NCI-H446 (cell line): Measurements from ENCODE around the gene DMRTA1.
"Not testable (repeated sequence)": the region's sequence is repeated elsewhere in the genome, so short reads cannot be mapped to it uniquely, and the experiment has no call there.

Source experiments
- DNase-seq, 2 experiments: peaks; one replicate each; lab custom pipeline; 2025; lab: John Stamatoyannopoulos, UW

The DMRTA1 gene

DNA sequence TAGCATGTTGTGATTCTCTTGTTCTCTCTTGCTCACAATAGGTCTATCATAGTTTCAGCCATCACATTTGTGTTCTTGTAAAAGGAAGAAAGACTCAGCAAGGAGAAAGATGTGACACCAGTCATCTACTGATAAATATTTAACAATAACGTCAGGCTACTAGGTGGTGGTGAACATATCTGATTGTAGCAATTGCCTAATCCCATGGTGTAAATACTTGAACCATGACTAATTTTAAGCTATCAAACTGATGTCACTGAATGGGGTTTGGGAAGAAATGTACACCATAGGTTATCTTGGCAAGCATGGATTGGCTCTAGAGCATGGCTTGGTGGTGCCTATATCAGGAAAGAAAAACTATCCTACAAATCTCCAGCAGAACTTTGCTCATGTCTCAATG lies 16.6 kb downstream of the DMRTA1 start:
- DNase-seq: no peak

DNA sequence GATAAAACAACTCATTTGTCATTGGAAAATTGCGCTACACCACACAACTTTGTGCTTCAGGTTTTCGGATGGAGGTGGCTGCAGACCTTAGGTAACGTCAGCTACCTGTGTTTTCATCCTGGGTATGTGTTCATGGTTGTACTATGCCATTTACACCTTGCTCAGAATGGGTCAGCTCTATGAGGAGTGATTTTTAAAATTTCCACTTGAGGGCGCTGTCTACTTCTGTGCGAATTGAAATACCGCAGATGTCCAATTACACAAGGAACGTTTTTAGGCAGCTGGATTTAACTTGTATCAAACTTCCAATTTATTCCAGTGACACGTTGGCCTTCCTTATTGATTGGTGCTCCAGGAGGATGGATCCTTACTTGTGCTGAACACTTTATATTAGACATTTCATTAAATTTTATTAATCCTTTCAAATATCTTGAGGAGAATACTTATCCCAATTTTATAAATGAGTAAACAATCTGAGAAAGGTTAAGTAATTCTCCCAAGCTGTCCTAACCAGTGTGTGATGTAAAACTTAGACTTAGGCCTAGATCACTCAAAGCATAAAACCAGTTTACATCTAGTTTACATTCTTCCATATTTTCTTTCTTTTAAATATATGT lies 23.4 kb downstream of the DMRTA1 start:
- peak; percentile 42 to 83 for DNase-seq

DNA sequence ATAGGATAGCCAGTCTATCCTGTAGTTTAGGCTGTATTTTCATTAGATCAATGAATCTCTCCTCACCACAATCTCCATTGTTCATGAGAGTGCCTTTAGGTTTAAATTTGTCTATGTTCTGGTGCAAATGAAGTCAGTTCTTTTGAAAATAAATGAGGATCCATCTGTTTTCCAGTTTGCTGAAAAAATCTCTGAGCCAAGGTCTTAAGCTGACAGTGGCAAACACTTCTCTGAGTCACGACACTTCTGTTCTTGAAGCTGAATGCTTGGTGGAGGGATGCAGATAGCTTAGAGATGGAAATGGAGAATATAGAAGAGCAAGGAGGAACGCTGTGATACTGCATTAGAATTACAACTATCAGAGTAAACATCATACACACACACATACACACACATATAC lies 34.9 kb downstream of the DMRTA1 start:
- DNase-seq: no peak

DNA sequence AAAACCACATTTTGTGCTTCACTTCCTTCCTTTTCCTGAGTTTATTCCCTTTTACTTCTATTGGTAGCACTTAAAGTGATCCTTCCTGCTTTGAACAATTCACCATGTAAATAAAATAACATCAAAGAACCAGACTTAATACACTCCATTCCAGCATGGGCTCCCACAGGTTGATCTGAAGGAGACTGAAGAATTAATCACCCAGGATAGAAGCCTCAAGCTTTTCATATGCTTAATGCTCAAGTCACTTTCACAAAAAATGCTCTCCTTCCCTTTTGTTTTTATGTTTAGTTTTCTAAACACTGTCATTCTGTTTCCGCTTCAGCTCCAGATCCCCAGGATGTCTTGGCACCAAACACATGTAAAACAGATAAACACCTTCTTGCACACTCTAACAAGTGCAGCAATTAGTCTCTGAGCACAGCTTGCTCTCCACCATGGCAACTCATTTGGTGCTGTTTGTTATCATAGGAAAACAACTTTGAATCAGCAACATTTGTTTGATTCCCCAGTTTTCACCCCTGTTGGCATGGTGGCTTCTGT lies 37.0 kb downstream of the DMRTA1 start:
- DNase-seq: no peak

DNA sequence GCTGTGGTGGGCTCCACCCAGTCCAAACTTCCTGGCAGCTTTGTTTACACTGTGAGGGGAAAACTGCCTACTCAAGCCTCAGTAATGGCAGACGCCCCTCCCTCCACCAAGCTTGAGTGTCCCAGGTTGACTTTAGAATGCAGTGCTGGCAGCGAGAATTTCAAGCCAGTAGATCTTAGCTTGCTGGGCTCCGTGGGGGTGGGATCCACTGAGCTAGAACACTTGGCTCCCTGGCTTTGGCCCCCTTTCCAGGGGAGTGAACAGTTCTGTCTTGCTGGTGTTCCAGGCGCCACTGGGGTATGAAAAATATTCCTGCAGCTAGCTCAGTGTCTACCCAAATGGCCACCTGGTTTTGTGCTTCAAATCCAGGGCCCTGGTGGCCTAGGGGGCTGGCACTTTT lies 49.6 kb downstream of the DMRTA1 start:
- DNase-seq: not testable (repeated sequence)
